ENCODE measurements around the gene ALG1.
"Not testable (repeated sequence)": the region's sequence is repeated elsewhere in the genome, so short reads cannot be mapped to it uniquely, and the experiment has no call there.

Gene ALG1

GRCh38 chr16:5098221-5099159, 26.8 kb downstream of the ALG1 start:
- DNase-seq (ENCODE audit: low read depth, low spot score) = peak; percentile 87

GRCh38 chr16:5099174-5099573, 27.5 kb downstream of the ALG1 start:
- not testable (repeated sequence) for DNase-seq (ENCODE audit: low read depth, low spot score)

GRCh38 chr16:5103296-5104032, 31.8 kb downstream of the ALG1 start:
- DNase-seq (ENCODE audit: low read depth, low spot score) = not testable (repeated sequence)

DNA sequence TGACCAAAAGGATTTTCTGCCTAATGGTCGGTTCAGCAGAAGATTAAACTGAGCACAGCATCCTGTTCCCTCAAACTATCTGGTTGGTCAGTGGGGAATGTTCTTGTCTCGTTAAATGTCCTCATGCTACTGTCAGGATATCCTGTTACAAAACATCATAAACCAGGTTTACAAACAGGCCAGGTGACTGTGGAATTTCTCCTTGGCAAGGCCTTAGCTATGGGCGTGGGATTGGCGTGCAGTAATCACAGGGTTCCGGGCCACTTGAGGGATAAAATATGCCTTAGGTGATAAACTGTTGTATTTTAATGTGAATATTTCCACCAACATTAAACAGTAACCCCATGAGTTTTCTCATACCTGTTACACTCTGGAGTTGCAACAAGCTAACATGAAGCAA, 33.4 kb downstream of the ALG1 start:
- not testable (repeated sequence) for DNase-seq (ENCODE audit: low read depth, low spot score)

GRCh38 chr16:5108505-5109158, 37.0 kb downstream of the ALG1 start:
- no peak for DNase-seq (ENCODE audit: low read depth, low spot score)

DNA sequence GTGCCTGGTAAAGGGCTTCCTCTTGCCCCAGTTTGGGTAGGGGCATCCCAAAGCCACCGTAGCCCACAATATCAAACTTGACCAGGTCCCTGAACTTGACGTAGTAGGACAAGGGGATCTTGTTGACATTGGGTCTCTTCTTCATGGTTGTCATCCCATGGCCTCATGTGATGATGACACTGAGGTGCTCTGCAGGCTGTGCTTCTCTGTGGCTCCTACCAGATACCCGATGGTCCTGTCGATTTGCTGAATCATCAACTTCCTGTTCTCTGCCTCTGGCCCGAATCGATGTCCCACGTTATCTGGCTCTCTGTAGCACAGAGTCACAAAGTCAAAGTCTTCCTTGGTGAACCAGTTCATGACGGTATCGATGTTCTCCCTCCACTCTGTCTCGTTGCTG, 39.3 kb downstream of the ALG1 start:
- not testable (repeated sequence) for DNase-seq (ENCODE audit: low read depth, low spot score)

DNA sequence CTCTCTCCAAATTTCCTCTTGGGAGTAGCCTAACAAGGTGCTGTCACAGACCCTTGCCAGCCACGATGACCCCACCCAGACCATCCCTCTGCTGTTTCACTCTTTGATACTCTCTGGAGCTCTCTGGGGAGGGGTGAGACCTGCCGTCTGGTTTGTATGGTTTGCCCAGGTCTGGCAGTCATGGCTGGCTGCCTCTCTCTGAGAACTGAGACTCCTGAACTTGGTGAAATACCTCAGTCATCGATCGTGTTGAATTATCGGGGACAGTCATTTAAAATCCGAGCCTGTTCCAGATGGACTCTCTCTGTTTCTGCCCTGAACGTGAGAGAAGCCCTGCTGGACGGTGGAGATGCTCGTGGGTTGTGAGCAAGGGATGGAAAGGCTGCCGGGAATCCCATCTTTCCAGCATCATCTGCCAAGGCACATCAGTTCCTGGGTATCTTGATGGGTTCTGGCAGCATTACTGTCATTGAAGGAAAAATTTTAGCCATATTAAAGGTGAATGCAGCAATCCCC, 45.2 kb downstream of the ALG1 start:
- DNase-seq (ENCODE audit: low read depth, low spot score) = not testable (repeated sequence)

DNA sequence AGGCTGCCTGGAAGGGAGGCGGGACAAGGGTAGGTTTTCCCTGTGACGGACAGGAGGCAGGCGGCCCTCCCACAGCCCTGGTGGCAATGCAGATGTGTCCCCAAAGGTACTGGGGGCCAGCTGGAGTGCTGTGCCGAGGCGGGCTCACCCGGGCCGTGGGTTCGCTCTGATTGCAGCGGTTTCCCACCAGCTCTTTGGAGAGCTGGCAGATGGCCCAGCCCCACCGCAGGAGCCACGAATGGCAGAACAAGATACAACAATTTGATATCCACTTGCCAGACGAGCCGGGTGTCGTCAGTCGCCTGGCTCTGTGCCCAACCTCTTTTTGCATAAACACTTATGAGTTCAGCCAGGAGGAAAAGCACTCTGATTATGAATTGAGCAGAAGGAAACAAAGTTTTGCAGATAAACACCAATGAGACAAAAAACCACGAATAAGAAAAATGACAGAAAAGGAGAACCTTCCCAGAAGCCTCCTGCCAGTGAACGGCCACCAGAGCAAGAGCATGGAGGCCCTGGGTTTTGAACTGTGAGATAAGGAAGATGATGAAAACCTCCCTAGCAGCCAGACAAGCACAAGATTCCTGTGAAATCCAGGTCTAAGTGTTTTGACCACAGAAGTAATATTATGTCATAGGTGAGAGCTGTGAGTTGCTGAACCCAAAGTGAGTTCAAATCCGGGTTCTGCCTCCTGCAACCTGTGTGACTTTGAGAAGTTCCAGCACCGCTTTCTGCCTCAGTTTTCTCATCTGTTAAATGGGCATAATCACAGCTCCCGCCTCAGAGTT, 45.9 kb downstream of the ALG1 start:
- DNase-seq (ENCODE audit: low read depth, low spot score) = not testable (repeated sequence)

DNA sequence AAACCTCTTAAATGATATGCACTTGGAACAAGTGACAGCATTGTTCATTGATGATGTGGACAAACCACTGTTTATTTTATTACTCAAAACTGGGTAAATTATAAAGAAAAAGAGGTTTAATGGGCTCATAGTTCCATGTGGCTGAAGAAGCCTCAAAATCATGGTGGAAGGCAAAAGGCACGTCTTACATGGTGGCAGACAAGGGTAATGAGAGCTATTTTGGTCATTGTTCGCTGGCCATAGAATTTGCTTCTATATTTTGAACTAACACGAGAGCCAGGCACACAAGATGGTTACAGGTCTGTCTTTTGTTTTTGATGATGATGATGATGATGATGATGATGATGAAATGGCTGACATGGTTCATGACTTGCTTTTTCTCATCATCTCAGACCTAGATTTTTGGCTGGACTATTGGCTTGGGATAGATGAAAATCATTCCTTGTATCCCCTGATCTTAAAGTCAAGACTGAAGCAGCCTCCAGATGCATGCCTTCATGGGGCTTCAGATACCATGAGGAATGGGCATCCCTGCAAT, 59.9 kb downstream of the ALG1 start:
- not testable (repeated sequence) for DNase-seq (ENCODE audit: low read depth, low spot score)

DNA sequence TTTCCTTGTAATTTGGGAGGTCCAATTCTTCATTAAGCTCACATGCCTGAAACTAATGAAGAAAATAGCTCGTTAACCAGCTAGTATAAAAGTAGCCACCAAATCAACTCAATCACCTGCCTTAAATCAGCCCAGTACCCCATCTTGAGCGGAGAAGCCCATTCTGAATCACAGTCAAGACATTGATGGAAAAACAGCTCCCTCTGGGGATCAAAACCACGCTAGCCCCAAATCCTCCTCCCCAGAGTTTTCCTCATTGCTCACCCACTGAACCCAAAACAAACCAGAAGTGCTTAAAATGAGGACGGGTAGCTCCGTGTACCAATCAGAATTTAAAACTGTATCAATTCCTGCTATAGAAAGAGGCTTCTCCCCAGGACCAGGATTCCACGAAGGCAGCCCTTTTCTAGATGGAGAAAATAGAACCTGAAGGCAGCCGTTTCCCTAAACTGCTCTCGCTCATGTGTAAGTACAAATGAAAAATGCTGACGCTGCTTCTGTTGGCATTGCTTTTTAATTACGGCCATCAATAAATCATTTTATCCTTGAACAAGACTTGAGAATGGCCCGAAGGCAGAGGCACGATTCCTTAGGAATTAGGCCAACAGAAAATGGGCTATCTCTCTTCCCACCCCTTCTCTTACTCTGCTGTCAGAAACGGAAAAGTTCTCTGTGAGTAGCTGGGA, 61.4 kb downstream of the ALG1 start:
- DNase-seq (ENCODE audit: low read depth, low spot score) = not testable (repeated sequence)

DNA sequence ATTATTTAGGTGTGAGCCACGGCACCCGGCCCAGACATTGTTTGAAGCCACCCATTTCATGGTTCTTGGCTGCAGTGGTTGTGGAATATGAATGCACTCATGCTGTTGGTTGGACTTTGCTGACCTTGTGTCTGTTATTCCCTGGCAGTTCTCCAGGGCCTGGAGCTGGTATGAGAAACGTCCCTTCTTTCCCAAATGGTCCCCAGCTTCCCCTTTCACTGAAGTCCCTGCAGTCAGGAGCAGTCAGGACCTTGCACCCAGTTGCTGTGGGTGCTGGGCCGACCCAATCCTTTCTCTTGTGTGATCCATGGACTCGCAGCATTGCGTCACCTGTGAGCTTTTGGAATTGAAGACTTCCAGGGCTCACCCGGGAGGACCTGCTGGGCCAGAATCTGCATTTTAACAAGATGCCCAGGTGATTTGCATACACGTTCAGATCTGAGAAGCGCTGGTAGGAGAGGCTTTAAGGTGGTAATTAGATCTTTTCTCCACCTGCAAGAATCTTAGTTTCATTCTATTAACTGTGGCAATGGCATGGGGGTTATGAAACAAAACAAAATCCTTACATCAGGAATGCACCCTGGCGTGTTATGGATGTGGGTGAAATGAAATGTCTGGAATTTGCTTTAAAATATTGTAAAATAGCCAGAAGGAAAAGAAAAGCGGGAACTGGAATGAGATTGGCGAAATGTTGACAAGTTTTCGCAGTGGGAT, 63.3 kb downstream of the ALG1 start:
- DNase-seq (ENCODE audit: low read depth, low spot score) = peak; percentile 28

Data from ELF-1 (cell line).